HT1080 (cell line): ENCODE data around the gene CUTA. TPM values are rescaled to one million over a fixed set of nuclear protein-coding genes. Genes with fewer than 3 reads are reported as not detected.

Experiments
- DNase-seq: peaks from one replicate; pipeline ENCODE4 v3.0.0-alpha.2; 2015; ENCODE audit warnings: low read depth
- polyA plus RNA-seq, 2 experiments: library from polyadenylated mRNA; depleted of rRNA; stranded (reverse); fragments of >200 nt; gene quantifications; 2 replicates each; pipeline ENCODE4 v1.2.3, GENCODE V29; 2015
- total RNA-seq: library from RNA; depleted of rRNA; stranded (reverse); fragments of >200 nt; shearing (Covaris generic); gene quantifications from 2 replicates; pipeline ENCODE4 v1.2.3, GENCODE V29; 2014; rRNA removed

CUTA gene
- total RNA-seq = 266 and 270 TPM in 2 replicates
- 173 and 193 TPM in 2 replicates for polyA plus RNA-seq (2015; cell fraction: cytosol; rRNA removed)
- 95.1 and 106 TPM in 2 replicates for polyA plus RNA-seq (2015; cell fraction: nucleus; rRNA removed)

- peak; percentile 100 for DNase-seq
Observed at GRCh38 chr6:33417903-33418689, at the start of gene CUTA. Gene CUTA, minus strand, starts transcription at chr6:33418107. Its CDS starts 107 bp downstream, at chr6:33418000.

- DNase-seq = no peak
Observed at GRCh38 chr6:33467091-33467490, 49.2 kb upstream of the CUTA start.

- DNase-seq = no peak
Observed at GRCh38 chr6:33466075-33466735, 48.3 kb upstream of the CUTA start.

GRCh38 chr6:33459226-33459625 is 41.3 kb upstream of the CUTA start:
- no peak for DNase-seq

- DNase-seq = no peak
Observed at GRCh38 chr6:33458676-33459075, 40.8 kb upstream of the CUTA start.

GRCh38 chr6:33456156-33456555 is 38.2 kb upstream of the CUTA start:
- no peak for DNase-seq

- no peak for DNase-seq
Observed at GRCh38 chr6:33455051-33455450, 37.1 kb upstream of the CUTA start.

GRCh38 chr6:33454009-33454946 is 36.4 kb upstream of the CUTA start, which contains the start of gene ZBTB9:
Gene ZBTB9, plus strand, starts transcription at chr6:33454576. Its CDS starts 525 bp downstream, at chr6:33455101.
- peak; percentile 94 for DNase-seq

GRCh38 chr6:33453393-33454008 is 35.6 kb upstream of the CUTA start:
- DNase-seq = no peak

GRCh38 chr6:33452496-33452895 is 34.6 kb upstream of the CUTA start:
- DNase-seq = no peak

- no peak for DNase-seq
Observed at GRCh38 chr6:33451606-33452005, 33.7 kb upstream of the CUTA start.

GRCh38 chr6:33450434-33450833 is 32.5 kb upstream of the CUTA start:
- DNase-seq = no peak

GRCh38 chr6:33446356-33446755 is 28.4 kb upstream of the CUTA start:
- no peak for DNase-seq

- DNase-seq = no peak
Observed at GRCh38 chr6:33445119-33445603, 27.3 kb upstream of the CUTA start.

GRCh38 chr6:33443619-33444504 is 26.0 kb upstream of the CUTA start:
- no peak for DNase-seq

GRCh38 chr6:33443025-33443424 is 25.1 kb upstream of the CUTA start:
- DNase-seq = no peak

- DNase-seq = no peak
Observed at GRCh38 chr6:33442283-33442682, 24.4 kb upstream of the CUTA start.

GRCh38 chr6:33441457-33441856 is 23.6 kb upstream of the CUTA start:
- DNase-seq = no peak

GRCh38 chr6:33440649-33441309 is 22.9 kb upstream of the CUTA start:
- DNase-seq = no peak
